H1 (cell line): ENCODE results near the gene SLC34A1. TPM values are rescaled to one million over a fixed set of nuclear protein-coding genes. Genes with fewer than 3 reads are reported as not detected.
A peak's percentile ranks its signal among the peaks of the same experiment; 100 is the strongest.

Experiments
- CTCF ChIA-PET: fragments of 300-600 bp; sonication (Branson Sonifier 250); formaldehyde crosslinking; loops from one replicate; lab custom pipeline; 2021; ENCODE audit not compliant: partially characterized antibody; lab: Charles Lee
- POLR2A ChIA-PET: fragments of 300-600 bp; sonication (Branson Sonifier 250); formaldehyde crosslinking; loops from one replicate; lab custom pipeline; 2021; ENCODE audit warnings: inconsistent platforms; ENCODE audit not compliant: partially characterized antibody; lab: Charles Lee
- DNase-seq, 2 experiments: peaks; one replicate each; pipeline versions ENCODE4 v3.0.0 to v3.0.0-alpha.2; 2010 to 2022; ENCODE audit warnings: low spot score in 2 of 2, low read depth in 1 of 2, mixed read lengths in 1 of 2
- FAIRE-seq: peaks from 2 replicates; lab custom pipeline; 2011; peaks lifted over from hg19 to GRCh38; lab: Jason Lieb, UNC
- H2AFZ ChIP-seq: 2 replicates; pipeline ENCODE4 v1.8.1; 2012; ENCODE audit warnings: low read length, inconsistent platforms
- H2AK5ac ChIP-seq: 2 replicates; pipeline ENCODE4 v1.6.1; 2013; ENCODE audit warnings: low read depth, low read length
- H2BK120ac ChIP-seq: replicated peaks from 2 replicates; pipeline ENCODE3; 2013; ENCODE audit warnings: low read depth, low read length, inconsistent platforms
- H2BK12ac ChIP-seq: 2 replicates; pipeline ENCODE4 v1.6.1; 2013; ENCODE audit warnings: low read depth, low read length
- H2BK15ac ChIP-seq: 2 replicates; pipeline ENCODE4 v1.6.1; 2013; ENCODE audit warnings: low read length
- H2BK20ac ChIP-seq: 2 replicates; pipeline ENCODE4 v1.6.1; 2013; ENCODE audit warnings: low read length
- H2BK5ac ChIP-seq: 2 replicates; pipeline ENCODE4 v1.6.1; 2013; ENCODE audit warnings: low read depth, low read length
- H3K14ac ChIP-seq: 2 replicates; pipeline ENCODE4 v1.6.1; 2013; ENCODE audit warnings: inconsistent platforms; ENCODE audit not compliant: insufficient read length
- H3K18ac ChIP-seq: 2 replicates; pipeline ENCODE4 v1.6.1; 2013; ENCODE audit warnings: low read length; ENCODE audit errors: extremely low read depth
- H3K23ac ChIP-seq: 2 replicates; pipeline ENCODE4 v1.6.1; 2013; ENCODE audit warnings: inconsistent platforms; ENCODE audit not compliant: insufficient read length
- H3K23me2 ChIP-seq: 2 replicates; pipeline ENCODE4 v1.6.1; 2013; ENCODE audit warnings: low read depth, low read length
- H3K27ac ChIP-seq: 2 replicates; pipeline ENCODE4 v1.6.1; 2011; ENCODE audit warnings: low read depth, low read length, inconsistent platforms
- H3K27me3 ChIP-seq, 4 experiments: replicated peaks in 1 of 4; 1 replicate in 1 of 4; 2 replicates in 3 of 4; pipeline versions ENCODE4 v1.6.1 to v1.8.1; 2011 to 2013; ENCODE audit warnings: low read length in 3 of 4, mild to moderate bottlenecking in 3 of 4, inconsistent platforms in 2 of 4, mixed read lengths in 2 of 4, moderate library complexity in 1 of 4; ENCODE audit not compliant: control insufficient read depth in 3 of 4, insufficient read depth in 3 of 4; ENCODE audit errors: extremely low read depth in 1 of 4
- H3K36me3 ChIP-seq, 4 experiments: 2 replicates each; pipeline versions ENCODE4 v1.6.1 to v1.8.1; 2011 to 2013; ENCODE audit warnings: mild to moderate bottlenecking in 4 of 4, low read length in 3 of 4, moderate library complexity in 2 of 4, control low read depth in 1 of 4, inconsistent platforms in 1 of 4; ENCODE audit not compliant: insufficient read depth in 4 of 4, control insufficient read depth in 2 of 4
- H3K4ac ChIP-seq: replicated peaks from 2 replicates; pipeline ENCODE3; 2013; ENCODE audit warnings: low read length, low read depth, mixed read lengths, inconsistent platforms; ENCODE audit not compliant: insufficient read length
- H3K4me1 ChIP-seq, 4 experiments: replicated peaks in 1 of 4; 1 replicate in 1 of 4; 2 replicates in 3 of 4; pipeline versions ENCODE4 v1.6.1 to v1.8.1; 2011 to 2013; ENCODE audit warnings: low read length in 3 of 4, inconsistent platforms in 2 of 4, mixed read lengths in 1 of 4; ENCODE audit not compliant: insufficient read depth in 4 of 4, control insufficient read depth in 3 of 4
- H3K4me2 ChIP-seq, 2 experiments: 2 replicates each; pipeline versions ENCODE4 v1.6.1 to v1.8.1; 2011 to 2013; ENCODE audit warnings: low read depth in 2 of 2, low read length in 2 of 2, control low read depth in 1 of 2, inconsistent platforms in 1 of 2, mild to moderate bottlenecking in 1 of 2; ENCODE audit not compliant: insufficient read depth in 1 of 2
- H3K4me3 ChIP-seq, 4 experiments: fragments of 200-600, 300-600 bp in 1 of 4; sonication (generic), shearing (Covaris generic), sonication (Bioruptor Twin) in 1 of 4; 2 replicates each; pipeline versions ENCODE4 v1.5.1 to v1.8.1; 2011 to 2016; ENCODE audit warnings: low read length in 4 of 4, low read depth in 3 of 4, control low read depth in 2 of 4, inconsistent platforms in 2 of 4, mild to moderate bottlenecking in 2 of 4, mixed read lengths in 1 of 4, moderate library complexity in 1 of 4; ENCODE audit not compliant: insufficient read depth in 2 of 4; ENCODE audit errors: extremely low read depth in 1 of 4
- H3K56ac ChIP-seq: replicated peaks from 2 replicates; pipeline ENCODE3; 2013; ENCODE audit warnings: low read depth, mild to moderate bottlenecking, mixed read lengths, low read length, inconsistent platforms; ENCODE audit not compliant: insufficient read length
- H3K79me1 ChIP-seq: 2 replicates; pipeline ENCODE4 v1.6.1; 2013; ENCODE audit warnings: low read depth, low read length, control low read depth
- H3K79me2 ChIP-seq, 2 experiments: 2 replicates each; pipeline versions ENCODE4 v1.6.1 to v1.8.1; 2012 to 2013; ENCODE audit warnings: low read length in 2 of 2, mild to moderate bottlenecking in 2 of 2, inconsistent platforms in 1 of 2; ENCODE audit not compliant: insufficient read depth in 2 of 2, control insufficient read depth in 1 of 2
- H3K9ac ChIP-seq, 4 experiments: replicated peaks in 1 of 4; 1 replicate in 1 of 4; 2 replicates in 3 of 4; pipeline versions ENCODE4 v1.6.1 to v1.8.1; 2011 to 2013; ENCODE audit warnings: low read depth in 3 of 4, low read length in 3 of 4, control low read depth in 2 of 4, mild to moderate bottlenecking in 2 of 4, moderate library complexity in 2 of 4, inconsistent platforms in 1 of 4; ENCODE audit errors: extremely low read depth in 1 of 4
- H3K9me3 ChIP-seq, 2 experiments: 2 replicates each; pipeline versions ENCODE4 v1.6.1 to v1.8.1; 2012 to 2013; ENCODE audit warnings: mild to moderate bottlenecking in 2 of 2, moderate library complexity in 2 of 2, control low read depth in 1 of 2, inconsistent platforms in 1 of 2, low read depth in 1 of 2, low read length in 1 of 2, mixed read lengths in 1 of 2; ENCODE audit not compliant: insufficient read depth in 2 of 2
- H4K20me1 ChIP-seq, 2 experiments: replicated peaks in 1 of 2; 2 replicates each; pipeline versions ENCODE3 to v1.8.1; 2011 to 2013; ENCODE audit warnings: inconsistent platforms in 2 of 2, low read length in 2 of 2, mild to moderate bottlenecking in 1 of 2; ENCODE audit not compliant: insufficient read depth in 2 of 2, control insufficient read depth in 1 of 2
- H4K5ac ChIP-seq: 2 replicates; pipeline ENCODE4 v1.6.1; 2013; ENCODE audit warnings: low read length, low read depth, mixed read lengths, inconsistent platforms; ENCODE audit not compliant: insufficient read length
- H4K8ac ChIP-seq: 2 replicates; pipeline ENCODE4 v1.8.0; 2013; ENCODE audit warnings: mild to moderate bottlenecking, moderate library complexity, low read length, inconsistent platforms; ENCODE audit not compliant: insufficient read depth; ENCODE audit errors: extremely low read depth
- H4K91ac ChIP-seq: replicated peaks from 2 replicates; pipeline ENCODE3; 2013; ENCODE audit warnings: low read length, mixed read lengths, inconsistent platforms; ENCODE audit not compliant: insufficient read length
- EGR1 ChIP-seq: IDR thresholded peaks from 2 replicates; pipeline ENCODE4 v1.6.1; 2011; ENCODE audit warnings: low read depth, low read length, borderline replicate concordance
- HDAC2 ChIP-seq, 2 experiments: fragments of 300-600 bp in 1 of 2; sonication (generic) in 1 of 2; IDR thresholded peaks; 2 replicates each; pipeline ENCODE4 v1.6.1; 2011 to 2012; ENCODE audit warnings: low read depth in 2 of 2, low read length in 2 of 2, mild to moderate bottlenecking in 2 of 2, moderate library complexity in 2 of 2, borderline replicate concordance in 1 of 2, inconsistent platforms in 1 of 2
- KDM1A ChIP-seq: fragments of 200-600, 300-600 bp; sonication (generic); IDR thresholded peaks from 2 replicates; pipeline ENCODE4 v1.7.1; 2016; ENCODE audit warnings: mild to moderate bottlenecking, low read length, borderline replicate concordance
- POLR2A ChIP-seq, 2 experiments: IDR thresholded peaks; 1 replicate in 1 of 2; 2 replicates in 1 of 2; pipeline ENCODE4 v1.6.1; 2011; ENCODE audit warnings: low read depth in 2 of 2, low read length in 2 of 2, mild to moderate bottlenecking in 2 of 2; ENCODE audit errors: control extremely low read depth in 1 of 2
- RXRA ChIP-seq: IDR thresholded peaks from 2 replicates; pipeline ENCODE4 v1.6.1; 2011; ENCODE audit warnings: low read depth, mild to moderate bottlenecking, low read length, moderate library complexity; ENCODE audit not compliant: insufficient read depth
- WGBS, 2 experiments: shearing (Covaris generic) in 1 of 2; methylation state at CpG; one replicate each; pipeline versions ENCODE4 v1.1.6 to v1.1.7; 2013 to 2015; ENCODE audit warnings: low lambda C conversion rate in 2 of 2, mixed read lengths in 2 of 2, inconsistent platforms in 1 of 2, low coverage in 1 of 2, missing lambda C conversion rate in 1 of 2; ENCODE audit not compliant: insufficient replicate concordance in 2 of 2, insufficient coverage in 1 of 2, insufficient read length in 1 of 2; ENCODE audit errors: extremely low coverage in 1 of 2, missing lambda C conversion rate in 1 of 2; 5-methylcytosine and 5-hydroxymethylcytosine counted together
- polyA plus RNA-seq, 7 experiments: library from polyadenylated mRNA; depleted of rRNA in 3 of 7; stranded (reverse) in 5 of 7; unstranded in 2 of 7; fragments of >200 nt in 5 of 7; fragments of 200-250 nt in 2 of 7; gene quantifications; 1 replicate in 5 of 7; 2 replicates in 1 of 7; 4 replicates in 1 of 7; pipeline versions ENCODE4 v1.2.1 to v1.2.3, GENCODE V29; 2011 to 2013; ENCODE audit warnings: missing spikeins in 2 of 7, mixed read lengths in 2 of 7
- total RNA-seq: library from RNA; stranded (reverse); fragmentation: NEBNext Ultra II Directional; extraction: Animal tissue kit (Norgen Biotek cat#: 25700); gene quantifications from 2 replicates; pipeline ENCODE4 v1.2.1, GENCODE V29; 2021

SLC34A1 gene
- total and polyA plus RNA-seq, 2 of the 8 experiments (the other 6 are each of a cell fraction or from before 2014, with no cell fraction given): not detected

DNA sequence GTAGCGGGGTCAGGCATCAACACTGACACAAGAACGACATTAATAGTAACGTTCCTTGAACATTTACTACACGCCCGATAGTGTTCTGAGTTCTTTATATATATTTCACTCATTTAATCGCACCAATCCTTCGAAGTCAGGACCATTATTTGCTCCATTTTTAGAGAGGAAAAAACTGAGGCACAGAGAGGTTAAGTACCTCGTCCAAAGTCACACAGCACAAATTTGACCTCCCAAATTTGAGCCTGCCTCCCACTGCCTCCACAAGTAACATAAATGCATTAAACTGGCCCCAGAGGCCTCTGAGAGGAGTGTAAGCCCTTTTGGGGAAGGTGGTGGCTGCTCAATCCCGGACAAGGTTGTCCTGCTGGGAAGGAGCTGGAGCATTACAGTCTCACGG is 20.7 kb upstream of the SLC34A1 start:
- Histone ChIP-seq H3K27me3 (peaks cover under 1 to 16% (median 15%) of the 10 kb centered on the region in 4 experiments; a peak in 5 of 7 replicates), H3K27ac (no peak overlapping the region), H2AK5ac (no peak overlapping the region), H3K9me3 (no peaks in the 10 kb centered on the region), H4K20me1 (peaks cover 0 to 4% of the 10 kb centered on the region in 2 experiments), H4K91ac (peak overlapping the region; percentile 70), H3K4me1 (peaks cover 2 to 30% (median 26%) of the 10 kb centered on the region in 4 experiments), H3K4ac (no peak overlapping the region), H2AFZ (no peak overlapping the region), H3K79me2 (no peaks in the 10 kb centered on the region), H3K14ac (no peak overlapping the region), H2BK5ac (no peak overlapping the region), H3K36me3 (no peaks in the 10 kb centered on the region), H2BK12ac (no peak overlapping the region), H3K9ac (no peak overlapping the region), H2BK15ac (no peak overlapping the region), H3K18ac (no peak overlapping the region), H3K4me3 (peak overlapping the region in 2 of 4 experiments; percentile 43 to 69; a peak in 3 of 8 replicates), H3K23ac (no peak overlapping the region), H3K79me1 (peaks cover 6% of the 10 kb centered on the region; the same call in 1 of the 2 replicates), H4K5ac (no peak overlapping the region), H2BK120ac (no peak overlapping the region), H3K56ac (no peak overlapping the region), H3K4me2 (peak overlapping the region; percentile 70 to 80), H4K8ac (no peak overlapping the region), H2BK20ac (peak overlapping the region; percentile 34; the same call in 1 of the 2 replicates), H3K23me2 (peaks cover 16% of the 10 kb centered on the region; the same call in 1 of the 2 replicates)
- FAIRE-seq (no peak), DNase-seq (no peak)
- ChIA-PET CTCF (interaction anchor here (0.6 to 16.4 kb wide), 6 partner anchors 10 to 94 kb away, joined by 3 to 251 read pairs (median 74); partner anchors contain the start of genes LMAN2, MXD3, PRR7 and RGS14), POLR2A (interaction anchor here (0.8 to 5.9 kb wide), 7 partner anchors 11 to 92 kb away, joined by 3 to 66 read pairs (median 3); partner anchors contain the start of genes LMAN2 and PRR7)
- TF ChIP-seq POLR2A (IDR thresholded peaks at IDR 0.05; ENCODE audit: control extremely low read depth in 1 of 2, low read depth in 2 of 2, low read length in 2 of 2) (no peak), EGR1 (no peak), RXRA (no peak), HDAC2 (IDR thresholded peaks at IDR 0.05; ENCODE audit: borderline replicate concordance in 1 of 2, low read depth in 2 of 2, low read length in 2 of 2) (peak in 1 of 2 experiments; percentile 98; a peak in 2 of 4 replicates), KDM1A (peak; percentile 99)
- WGBS, 2 experiments: 66% methylated on average over 10 of the region's 10 CpGs; no CpG with 5 or more reads in 1 of the 2 experiments
